Measurements from ENCODE around the gene MYCBP2. TPM values are rescaled to one million over a fixed set of nuclear protein-coding genes. Genes with fewer than 3 reads are reported as not detected.
"Not testable (repeated sequence)": the region's sequence is repeated elsewhere in the genome, so short reads cannot be mapped to it uniquely, and the experiment has no call there.

MYCBP2 gene
- polyA plus RNA-seq, 4 donors = 11.2 to 33.0 (median 23.5) TPM

GRCh38 chr13:77207943-77208342, 119.0 kb downstream of the MYCBP2 start:
- Histone ChIP-seq H3K27me3 (ENCODE audit: control insufficient read depth in 3 of 3, insufficient read depth in 3 of 3, low read length in 3 of 3) (no peaks in the 10 kb centered on the region), H3K4me3 (ENCODE audit: low read depth in 1 of 3, low read length in 3 of 3) (no peak overlapping the region), H3K36me3 (ENCODE audit: control insufficient read depth in 3 of 3, insufficient read depth in 2 of 3, low read depth in 1 of 3, low read length in 3 of 3) (peaks cover 0 to 7% (median 7%) of the 10 kb centered on the region in 3 donors), H3K27ac (ENCODE audit: low read depth in 1 of 3, low read length in 2 of 3) (no peak overlapping the region), H3K4me1 (ENCODE audit: control insufficient read depth in 3 of 3, insufficient read depth in 2 of 3, low read depth in 1 of 3, low read length in 2 of 3) (no peaks in the 10 kb centered on the region), H3K9me3 (ENCODE audit: control insufficient read depth in 2 of 2, insufficient read depth in 1 of 2, low read depth in 1 of 2, low read length in 1 of 2) (no peaks in the 10 kb centered on the region)
- 81 to 96% (median 92%) methylated on average over 1 of the region's 1 CpG for WGBS, 3 donors
- FAIRE-seq (no peak), DNase-seq (no peak)

DNA sequence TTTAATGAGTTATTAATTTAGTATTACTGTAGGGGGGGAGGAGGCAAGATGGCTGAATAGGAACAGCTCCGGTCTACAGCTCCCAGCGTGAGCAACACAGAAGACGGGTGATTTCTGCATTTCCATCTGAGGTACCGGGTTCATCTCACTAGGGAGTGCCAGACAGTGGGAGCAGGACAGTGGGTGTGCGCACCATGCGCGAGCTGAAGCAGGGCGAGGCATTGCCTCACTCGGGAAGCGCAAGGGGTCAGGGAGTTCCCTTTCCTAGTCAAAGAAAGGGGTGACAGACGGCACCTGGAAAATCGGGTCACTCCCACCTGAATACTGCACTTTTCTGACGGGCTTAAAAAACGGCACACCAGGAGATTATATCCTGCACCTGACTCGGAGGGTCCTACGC, 127.9 kb downstream of the MYCBP2 start:
- not testable (repeated sequence) for DNase-seq; H3K36me3 ChIP-seq (ENCODE audit: control insufficient read depth in 3 of 3, insufficient read depth in 2 of 3, low read depth in 1 of 3, low read length in 3 of 3); FAIRE-seq; H3K9me3 ChIP-seq (ENCODE audit: control insufficient read depth in 2 of 2, insufficient read depth in 1 of 2, low read depth in 1 of 2, low read length in 1 of 2); H3K4me1 ChIP-seq (ENCODE audit: control insufficient read depth in 3 of 3, insufficient read depth in 2 of 3, low read depth in 1 of 3, low read length in 2 of 3); H3K27me3 ChIP-seq (ENCODE audit: control insufficient read depth in 3 of 3, insufficient read depth in 3 of 3, low read length in 3 of 3); H3K4me3 ChIP-seq (ENCODE audit: low read depth in 1 of 3, low read length in 3 of 3); H3K27ac ChIP-seq (ENCODE audit: low read depth in 1 of 3, low read length in 2 of 3)
- 95 to 98% (median 95%) methylated on average over 14 to 16 of the region's 16 CpGs for whole genome bisulfite sequencing, 3 donors

- DNase-seq (no peak), FAIRE-seq (no peak)
- Histone ChIP-seq H3K4me1 (ENCODE audit: control insufficient read depth in 3 of 3, insufficient read depth in 2 of 3, low read depth in 1 of 3, low read length in 2 of 3) (no peaks in the 10 kb centered on the region), H3K27ac (ENCODE audit: low read depth in 1 of 3, low read length in 2 of 3) (no peak overlapping the region), H3K4me3 (ENCODE audit: low read depth in 1 of 3, low read length in 3 of 3) (no peak overlapping the region), H3K36me3 (ENCODE audit: control insufficient read depth in 3 of 3, insufficient read depth in 2 of 3, low read depth in 1 of 3, low read length in 3 of 3) (peaks cover 0 to 8% (median 0%) of the 10 kb centered on the region in 3 donors), H3K9me3 (ENCODE audit: control insufficient read depth in 2 of 2, insufficient read depth in 1 of 2, low read depth in 1 of 2, low read length in 1 of 2) (peaks cover 0 to 2% of the 10 kb centered on the region in 2 donors), H3K27me3 (ENCODE audit: control insufficient read depth in 3 of 3, insufficient read depth in 3 of 3, low read length in 3 of 3) (no peaks in the 10 kb centered on the region)
- WGBS, 3 donors = 90 to 96% (median 95%) methylated on average over 4 of the region's 4 CpGs
Measured at GRCh38 chr13:77196052-77196618, 130.8 kb downstream of the MYCBP2 start.

- Histone ChIP-seq H3K36me3 (ENCODE audit: control insufficient read depth in 3 of 3, insufficient read depth in 2 of 3, low read depth in 1 of 3, low read length in 3 of 3) (peaks cover 0 to 16% (median 5%) of the 10 kb centered on the region in 3 donors), H3K27ac (ENCODE audit: low read depth in 1 of 3, low read length in 2 of 3) (no peak overlapping the region), H3K9me3 (ENCODE audit: control insufficient read depth in 2 of 2, insufficient read depth in 1 of 2, low read depth in 1 of 2, low read length in 1 of 2) (no peaks in the 10 kb centered on the region), H3K4me1 (ENCODE audit: control insufficient read depth in 3 of 3, insufficient read depth in 2 of 3, low read depth in 1 of 3, low read length in 2 of 3) (no peaks in the 10 kb centered on the region), H3K4me3 (ENCODE audit: low read depth in 1 of 3, low read length in 3 of 3) (no peak overlapping the region), H3K27me3 (ENCODE audit: control insufficient read depth in 3 of 3, insufficient read depth in 3 of 3, low read length in 3 of 3) (no peaks in the 10 kb centered on the region)
- peak; percentile 47 for FAIRE-seq
- no peak for DNase-seq
- 82 to 93% (median 87%) methylated on average over 1 of the region's 1 CpG for WGBS, 3 donors
Measured at GRCh38 chr13:77190349-77190958, 136.4 kb downstream of the MYCBP2 start.

DNA sequence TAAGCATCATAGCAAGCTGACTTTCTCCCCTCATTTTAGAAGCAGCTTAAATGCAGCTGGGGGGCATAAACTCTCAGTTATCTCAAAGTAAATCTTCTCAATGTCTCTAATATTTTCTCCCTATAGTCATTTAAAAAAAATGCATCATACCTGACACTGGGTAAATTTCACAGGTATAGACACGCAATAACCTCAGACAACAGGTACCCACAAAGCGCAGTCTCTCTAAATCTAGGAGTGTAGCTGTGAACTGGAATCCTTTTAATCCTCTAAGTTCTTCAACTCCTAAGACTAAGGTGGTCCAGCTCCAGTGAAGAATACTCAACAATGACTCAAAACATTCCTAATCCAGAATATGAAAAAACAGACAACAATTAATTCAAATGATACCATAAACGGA, 141.2 kb downstream of the MYCBP2 start:
- Histone ChIP-seq H3K4me3 (ENCODE audit: low read depth in 1 of 3, low read length in 3 of 3) (no peak overlapping the region), H3K4me1 (ENCODE audit: control insufficient read depth in 3 of 3, insufficient read depth in 2 of 3, low read depth in 1 of 3, low read length in 2 of 3) (no peaks in the 10 kb centered on the region), H3K36me3 (ENCODE audit: control insufficient read depth in 3 of 3, insufficient read depth in 2 of 3, low read depth in 1 of 3, low read length in 3 of 3) (peaks cover 2 to 11% (median 10%) of the 10 kb centered on the region in 3 donors), H3K27ac (ENCODE audit: low read depth in 1 of 3, low read length in 2 of 3) (no peak overlapping the region), H3K9me3 (ENCODE audit: control insufficient read depth in 2 of 2, insufficient read depth in 1 of 2, low read depth in 1 of 2, low read length in 1 of 2) (no peaks in the 10 kb centered on the region), H3K27me3 (ENCODE audit: control insufficient read depth in 3 of 3, insufficient read depth in 3 of 3, low read length in 3 of 3) (no peaks in the 10 kb centered on the region)
- no peak for FAIRE-seq
- no peak for DNase-seq
- WGBS, 3 donors = 95 to 98% (median 97%) methylated on average over 3 of the region's 3 CpGs

- no peak overlapping the region for H3K4me3 ChIP-seq (ENCODE audit: low read depth in 1 of 3, low read length in 3 of 3)
- H3K27ac ChIP-seq (ENCODE audit: low read depth in 1 of 3, low read length in 2 of 3) = no peak overlapping the region
- no peaks in the 10 kb centered on the region for H3K4me1 ChIP-seq (ENCODE audit: control insufficient read depth in 3 of 3, insufficient read depth in 2 of 3, low read depth in 1 of 3, low read length in 2 of 3)
- no peak for FAIRE-seq
- H3K27me3 ChIP-seq (ENCODE audit: control insufficient read depth in 3 of 3, insufficient read depth in 3 of 3, low read length in 3 of 3) = no peaks in the 10 kb centered on the region
- no peaks in the 10 kb centered on the region for H3K9me3 ChIP-seq (ENCODE audit: control insufficient read depth in 2 of 2, insufficient read depth in 1 of 2, low read depth in 1 of 2, low read length in 1 of 2)
- DNase-seq = no peak
- peaks cover 6 to 19% (median 10%) of the 10 kb centered on the region in 3 donors for H3K36me3 ChIP-seq (ENCODE audit: control insufficient read depth in 3 of 3, insufficient read depth in 2 of 3, low read depth in 1 of 3, low read length in 3 of 3)
- 80 to 93% (median 89%) methylated on average over 2 of the region's 2 CpGs for WGBS, 3 donors
Measured at GRCh38 chr13:77184455-77184854, 142.4 kb downstream of the MYCBP2 start.

DNA sequence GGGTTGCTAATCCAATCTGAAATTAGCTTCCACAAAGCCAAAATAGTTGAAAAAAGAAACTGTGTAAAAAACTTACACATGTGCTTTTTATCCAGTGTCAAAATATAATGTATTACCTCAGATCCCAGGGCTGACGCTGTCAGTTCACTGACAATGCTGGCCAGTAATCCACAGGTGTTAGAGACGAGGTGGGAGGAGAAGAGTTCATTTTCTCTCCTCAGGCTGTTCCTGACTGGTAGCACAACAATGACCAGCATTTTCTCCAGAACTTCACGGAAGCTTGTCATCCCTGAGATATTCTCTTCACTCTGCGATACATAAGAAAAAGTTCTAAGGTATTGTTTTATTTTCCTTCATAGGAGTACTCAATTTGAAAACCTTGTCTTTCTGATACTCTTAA, 146.9 kb downstream of the MYCBP2 start:
- Histone ChIP-seq H3K4me1 (ENCODE audit: control insufficient read depth in 3 of 3, insufficient read depth in 2 of 3, low read depth in 1 of 3, low read length in 2 of 3) (no peaks in the 10 kb centered on the region), H3K36me3 (ENCODE audit: control insufficient read depth in 3 of 3, insufficient read depth in 2 of 3, low read depth in 1 of 3, low read length in 3 of 3) (peaks cover 6 to 19% (median 12%) of the 10 kb centered on the region in 3 donors), H3K4me3 (ENCODE audit: low read depth in 1 of 3, low read length in 3 of 3) (no peak overlapping the region), H3K27me3 (ENCODE audit: control insufficient read depth in 3 of 3, insufficient read depth in 3 of 3, low read length in 3 of 3) (no peaks in the 10 kb centered on the region), H3K9me3 (ENCODE audit: control insufficient read depth in 2 of 2, insufficient read depth in 1 of 2, low read depth in 1 of 2, low read length in 1 of 2) (no peaks in the 10 kb centered on the region), H3K27ac (ENCODE audit: low read depth in 1 of 3, low read length in 2 of 3) (no peak overlapping the region)
- 94 to 97% (median 96%) methylated on average over 4 of the region's 4 CpGs for WGBS, 3 donors
- no peak for FAIRE-seq
- no peak for DNase-seq

DNA sequence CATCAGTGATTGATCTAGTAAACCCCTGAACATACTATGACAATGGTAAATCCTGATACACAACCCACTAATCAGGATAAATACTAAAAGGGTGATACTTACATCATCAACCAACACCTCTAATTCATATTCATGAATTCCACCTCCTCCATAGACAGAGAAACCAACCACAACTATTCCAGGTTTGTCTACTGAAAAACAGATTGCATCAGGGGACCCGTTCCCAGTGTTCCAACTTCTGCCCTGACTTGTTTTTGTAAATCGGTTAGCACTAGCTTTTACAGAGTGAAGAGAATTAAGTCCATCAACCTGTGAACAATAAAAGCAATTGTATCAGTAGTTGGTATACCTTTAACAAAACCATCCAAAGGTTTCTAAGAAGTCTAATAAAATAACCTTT, 149.2 kb downstream of the MYCBP2 start:
- no peaks in the 10 kb centered on the region for H3K9me3 ChIP-seq (ENCODE audit: control insufficient read depth in 2 of 2, insufficient read depth in 1 of 2, low read depth in 1 of 2, low read length in 1 of 2)
- H3K27me3 ChIP-seq (ENCODE audit: control insufficient read depth in 3 of 3, insufficient read depth in 3 of 3, low read length in 3 of 3) = no peaks in the 10 kb centered on the region
- peaks cover 6 to 21% (median 15%) of the 10 kb centered on the region in 3 donors for H3K36me3 ChIP-seq (ENCODE audit: control insufficient read depth in 3 of 3, insufficient read depth in 2 of 3, low read depth in 1 of 3, low read length in 3 of 3)
- no peak overlapping the region for H3K27ac ChIP-seq (ENCODE audit: low read depth in 1 of 3, low read length in 2 of 3)
- no peak overlapping the region for H3K4me3 ChIP-seq (ENCODE audit: low read depth in 1 of 3, low read length in 3 of 3)
- no peaks in the 10 kb centered on the region for H3K4me1 ChIP-seq (ENCODE audit: control insufficient read depth in 3 of 3, insufficient read depth in 2 of 3, low read depth in 1 of 3, low read length in 2 of 3)
- no peak for DNase-seq
- FAIRE-seq = no peak
- WGBS, 3 donors = 88 to 99% (median 96%) methylated on average over 2 of the region's 2 CpGs

DNA sequence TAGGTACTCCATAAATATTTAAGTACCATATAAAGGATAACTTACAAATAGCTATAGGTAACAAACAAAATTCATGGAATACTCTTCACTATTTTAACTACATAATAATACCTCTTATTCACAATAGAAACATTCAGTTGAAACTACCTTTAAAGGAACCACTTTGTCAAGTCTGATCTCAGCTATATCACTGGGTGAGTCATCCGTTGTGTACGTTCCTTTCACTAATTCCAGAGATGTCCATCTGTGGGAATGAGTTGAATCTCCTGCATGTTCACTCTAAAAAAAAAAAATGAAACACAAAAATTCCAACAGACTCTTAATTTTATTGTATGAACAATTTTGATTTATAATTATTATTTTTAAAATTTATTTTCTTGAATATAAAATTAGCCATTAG, 150.5 kb downstream of the MYCBP2 start:
- Histone ChIP-seq H3K36me3 (ENCODE audit: control insufficient read depth in 3 of 3, insufficient read depth in 2 of 3, low read depth in 1 of 3, low read length in 3 of 3) (peaks cover 6 to 25% (median 15%) of the 10 kb centered on the region in 3 donors), H3K27ac (ENCODE audit: low read depth in 1 of 3, low read length in 2 of 3) (no peak overlapping the region), H3K27me3 (ENCODE audit: control insufficient read depth in 3 of 3, insufficient read depth in 3 of 3, low read length in 3 of 3) (no peaks in the 10 kb centered on the region), H3K9me3 (ENCODE audit: control insufficient read depth in 2 of 2, insufficient read depth in 1 of 2, low read depth in 1 of 2, low read length in 1 of 2) (no peaks in the 10 kb centered on the region), H3K4me1 (ENCODE audit: control insufficient read depth in 3 of 3, insufficient read depth in 2 of 3, low read depth in 1 of 3, low read length in 2 of 3) (no peaks in the 10 kb centered on the region), H3K4me3 (ENCODE audit: low read depth in 1 of 3, low read length in 3 of 3) (no peak overlapping the region)
- WGBS, 3 donors = 89 to 97% (median 89%) methylated on average over 2 of the region's 2 CpGs
- DNase-seq (no peak), FAIRE-seq (no peak)
